Subcutaneous abdominal adipose tissue (tissue), 5 donors: ENCODE measurements around the gene IGDCC3.

Experiments
- H3K27ac ChIP-seq: one replicate; pipeline ENCODE4 v1.7.0; 2013; ENCODE audit warnings: low read depth, mild to moderate bottlenecking, inconsistent platforms, low read length, moderate library complexity
- H3K27me3 ChIP-seq, 5 donors: one replicate each; pipeline ENCODE4 v1.7.0; 2013; ENCODE audit warnings: low read length in 5 of 5, inconsistent platforms in 1 of 5; ENCODE audit not compliant: control insufficient read depth in 5 of 5, insufficient read depth in 4 of 5
- H3K36me3 ChIP-seq, 5 donors: one replicate each; pipeline ENCODE4 v1.7.0; 2013; ENCODE audit warnings: low read length in 5 of 5; ENCODE audit not compliant: control insufficient read depth in 5 of 5, insufficient read depth in 5 of 5
- H3K4me1 ChIP-seq, 5 donors: one replicate each; pipeline ENCODE4 v1.7.0; 2013; ENCODE audit warnings: low read length in 5 of 5, mild to moderate bottlenecking in 3 of 5, moderate library complexity in 1 of 5; ENCODE audit not compliant: control insufficient read depth in 5 of 5, insufficient read depth in 5 of 5
- H3K4me3 ChIP-seq, 5 donors: one replicate each; pipeline ENCODE4 v1.7.0; 2013; ENCODE audit warnings: low read length in 5 of 5, low read depth in 1 of 5
- H3K9ac ChIP-seq, 5 donors: one replicate each; pipeline ENCODE4 v1.7.0; 2013; ENCODE audit warnings: low read length in 5 of 5, mild to moderate bottlenecking in 4 of 5, moderate library complexity in 3 of 5
- H3K9me3 ChIP-seq, 5 donors: one replicate each; pipeline ENCODE4 v1.7.0; 2013; ENCODE audit warnings: low read length in 5 of 5; ENCODE audit not compliant: control insufficient read depth in 5 of 5
- donor health status: healthy.
- donor health status: healthy.
- donor health status: healthy.
- donor health status: healthy.
- donor health status: healthy.

The IGDCC3 gene

GRCh38 chr15:65382921-65383320, 5.1 kb upstream of the IGDCC3 start:
- H3K27me3 ChIP-seq, result peaks cover 7 to 14% (median 12%) of the 10 kb centered on the region in 5 donors
- no peaks in the 10 kb centered on the region for H3K36me3 ChIP-seq
- H3K4me1 ChIP-seq, result peaks cover 0 to 24% (median 24%) of the 10 kb centered on the region in 5 donors
- H3K9me3 ChIP-seq, result no peaks in the 10 kb centered on the region
- H3K27ac ChIP-seq, result no peak overlapping the region
- no peak overlapping the region for H3K9ac ChIP-seq
- H3K4me3 ChIP-seq, result no peak overlapping the region

- Histone ChIP-seq H3K9me3 (no peaks in the 10 kb centered on the region), H3K27me3 (peaks cover 7 to 16% (median 12%) of the 10 kb centered on the region in 5 donors), H3K36me3 (no peaks in the 10 kb centered on the region), H3K9ac (no peak overlapping the region), H3K4me3 (no peak overlapping the region), H3K4me1 (peaks cover 0 to 29% (median 27%) of the 10 kb centered on the region in 5 donors), H3K27ac (no peak overlapping the region)
Observed at GRCh38 chr15:65382146-65382491, 4.3 kb upstream of the IGDCC3 start.

DNA sequence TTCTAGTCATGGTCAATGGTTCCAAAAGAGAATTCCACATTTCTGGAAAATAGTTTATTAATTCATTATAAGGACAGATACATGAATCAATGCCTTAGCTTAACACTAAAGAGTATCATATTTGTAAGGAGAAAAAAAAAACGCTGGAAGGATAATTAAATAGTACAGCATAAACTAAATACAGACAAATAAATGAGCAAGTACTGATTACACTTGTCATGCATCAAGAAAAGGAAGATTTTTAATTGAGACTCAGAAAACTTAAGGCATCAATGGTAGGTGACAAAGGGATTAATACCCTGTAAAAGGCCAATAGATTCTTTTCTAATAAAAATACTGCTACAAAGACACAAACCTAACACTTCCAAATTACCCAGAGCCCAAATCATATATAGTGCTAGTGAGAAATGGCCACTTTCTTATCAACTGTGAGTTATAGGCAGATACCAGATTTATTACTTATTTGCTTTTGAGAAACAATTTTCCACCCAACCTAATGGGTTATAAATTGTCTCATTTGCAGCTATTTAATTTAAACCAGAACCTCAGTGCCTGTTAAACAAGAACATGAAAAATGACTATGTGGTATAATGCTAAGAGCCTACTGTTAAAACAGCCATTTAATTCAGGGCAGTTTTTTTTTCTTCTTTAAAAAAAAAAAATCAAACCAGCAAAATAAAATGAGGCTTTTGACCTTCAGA, 3.8 kb upstream of the IGDCC3 start:
- Histone ChIP-seq H3K27me3 (peaks cover 7 to 22% (median 16%) of the 10 kb centered on the region in 5 donors), H3K9me3 (no peaks in the 10 kb centered on the region), H3K36me3 (no peaks in the 10 kb centered on the region), H3K4me3 (no peak overlapping the region), H3K27ac (no peak overlapping the region), H3K9ac (no peak overlapping the region), H3K4me1 (peaks cover 0 to 34% (median 32%) of the 10 kb centered on the region in 5 donors)

GRCh38 chr15:65379986-65380385, 2.2 kb upstream of the IGDCC3 start:
- Histone ChIP-seq H3K36me3 (no peaks in the 10 kb centered on the region), H3K27me3 (peaks cover 16 to 36% (median 29%) of the 10 kb centered on the region in 5 donors), H3K9ac (no peak overlapping the region), H3K4me1 (peaks cover 0 to 23% (median 21%) of the 10 kb centered on the region in 5 donors), H3K9me3 (no peaks in the 10 kb centered on the region), H3K4me3 (no peak overlapping the region), H3K27ac (no peak overlapping the region)

DNA sequence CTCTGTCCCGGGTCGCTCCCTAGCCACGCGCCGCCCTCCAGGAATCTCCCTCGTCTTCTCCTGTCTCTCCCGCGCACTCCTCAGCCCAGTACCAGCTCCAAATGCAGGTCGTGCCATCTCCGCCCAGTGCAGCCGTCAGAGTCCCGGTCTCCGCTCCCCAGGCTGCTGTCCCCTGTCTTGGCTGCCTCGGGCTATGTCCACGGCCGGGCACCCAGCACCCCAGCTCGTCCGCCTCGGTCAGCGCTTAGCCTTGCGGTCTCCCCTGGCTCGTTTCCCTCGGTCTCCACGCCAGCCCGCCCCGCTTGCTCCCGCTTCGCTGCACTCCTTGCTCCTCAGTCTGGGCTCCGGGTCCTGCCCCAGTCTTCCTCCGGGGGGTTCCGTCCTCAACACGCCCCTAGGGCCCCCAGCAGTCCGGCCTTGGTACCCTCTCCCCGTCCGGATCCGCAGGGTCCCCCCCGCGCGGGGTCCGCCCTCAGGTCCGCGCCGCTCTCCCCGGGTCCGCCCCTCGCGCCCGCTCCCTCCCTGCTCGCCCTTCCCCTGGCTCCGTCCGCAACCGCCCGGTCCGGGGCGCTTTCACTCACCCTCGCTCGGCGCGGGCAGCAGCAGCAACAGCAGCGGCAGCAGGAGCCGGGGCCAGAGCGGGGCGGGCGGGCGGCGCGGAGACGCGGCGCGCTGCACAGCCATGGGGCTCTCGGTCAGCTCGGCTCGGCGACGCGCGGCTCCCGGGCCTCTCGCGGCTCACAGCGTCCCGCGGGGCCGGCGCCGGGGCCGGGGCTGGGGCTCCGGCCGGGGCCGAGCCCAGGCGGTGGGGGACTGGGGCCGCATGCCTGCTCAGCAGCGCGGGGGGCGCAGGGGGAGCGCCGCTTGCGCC, 462 bp downstream of the IGDCC3 start:
- Histone ChIP-seq H3K36me3 (no peaks in the 10 kb centered on the region), H3K9ac (peak overlapping the region in 1 of 5 donors; percentile 41), H3K9me3 (no peaks in the 10 kb centered on the region), H3K27me3 (peaks cover 18 to 42% (median 36%) of the 10 kb centered on the region in 5 donors), H3K4me3 (peak overlapping the region in 4 of 5 donors; percentile 59 to 81 (median 62)), H3K27ac (no peak overlapping the region), H3K4me1 (peaks cover 0 to 16% (median 14%) of the 10 kb centered on the region in 5 donors)

- Histone ChIP-seq H3K27me3 (peaks cover 22 to 42% (median 36%) of the 10 kb centered on the region in 5 donors), H3K4me3 (peak overlapping the region in 4 of 5 donors; percentile 59 to 81 (median 62)), H3K36me3 (no peaks in the 10 kb centered on the region), H3K27ac (no peak overlapping the region), H3K9ac (peak overlapping the region in 1 of 5 donors; percentile 41), H3K4me1 (peaks cover 0 to 16% (median 14%) of the 10 kb centered on the region in 5 donors), H3K9me3 (no peaks in the 10 kb centered on the region)
Observed at GRCh38 chr15:65376767-65377104, 1.1 kb downstream of the IGDCC3 start.

DNA sequence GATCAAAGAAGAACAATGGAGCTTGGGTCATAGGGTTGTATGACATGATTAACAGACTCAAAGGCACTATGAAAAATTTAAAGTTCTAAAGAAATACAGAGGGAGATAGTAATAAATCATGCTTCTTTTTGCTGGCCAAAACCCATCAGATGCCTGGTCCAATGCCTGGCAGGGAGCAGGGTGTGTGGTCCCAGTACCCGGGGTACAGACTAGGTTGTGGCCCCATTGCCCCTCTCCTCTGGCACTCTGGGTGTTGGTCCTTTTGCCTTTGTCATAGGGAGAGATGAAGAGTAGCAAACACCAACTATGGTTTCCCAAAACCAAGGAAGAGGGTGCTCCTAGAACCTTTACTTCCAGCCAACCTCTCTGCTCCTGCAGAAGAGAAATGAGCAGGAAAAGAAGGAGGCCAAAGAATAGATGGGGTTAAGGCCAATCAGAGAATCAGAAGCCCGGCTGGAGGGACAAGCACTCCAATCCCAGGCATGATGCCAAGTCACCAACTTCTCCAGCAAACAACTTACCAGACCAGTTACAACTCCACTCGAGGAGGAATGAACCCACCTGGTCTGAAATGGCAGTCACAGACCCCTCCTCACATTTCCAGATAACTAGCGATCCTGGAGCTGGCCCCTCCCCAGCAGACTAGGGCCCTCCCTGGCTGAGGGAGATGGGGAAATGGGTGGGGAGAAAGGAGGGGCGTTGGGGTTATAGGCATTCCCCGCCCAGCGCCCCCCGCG, 1.8 kb downstream of the IGDCC3 start:
- Histone ChIP-seq H3K27me3 (peaks cover 28 to 42% (median 36%) of the 10 kb centered on the region in 5 donors), H3K4me3 (no peak overlapping the region), H3K9me3 (no peaks in the 10 kb centered on the region), H3K4me1 (peaks cover 0 to 16% (median 14%) of the 10 kb centered on the region in 5 donors), H3K36me3 (no peaks in the 10 kb centered on the region), H3K9ac (no peak overlapping the region), H3K27ac (no peak overlapping the region)

- Histone ChIP-seq H3K4me1 (peaks cover 0 to 16% (median 14%) of the 10 kb centered on the region in 5 donors), H3K9me3 (no peaks in the 10 kb centered on the region), H3K36me3 (no peaks in the 10 kb centered on the region), H3K4me3 (no peak overlapping the region), H3K27ac (no peak overlapping the region), H3K27me3 (peaks cover 28 to 42% (median 36%) of the 10 kb centered on the region in 5 donors), H3K9ac (no peak overlapping the region)
Observed at GRCh38 chr15:65374821-65375401, 2.9 kb downstream of the IGDCC3 start.

GRCh38 chr15:65374334-65374733, 3.5 kb downstream of the IGDCC3 start:
- Histone ChIP-seq H3K27ac (no peak overlapping the region), H3K4me3 (no peak overlapping the region), H3K36me3 (no peaks in the 10 kb centered on the region), H3K4me1 (peaks cover 0 to 16% (median 14%) of the 10 kb centered on the region in 5 donors), H3K27me3 (peaks cover 28 to 42% (median 36%) of the 10 kb centered on the region in 5 donors), H3K9ac (no peak overlapping the region), H3K9me3 (no peaks in the 10 kb centered on the region)
